Mesothelial cell of epicardium (in vitro differentiated cells): ENCODE measurements around the gene KRTAP20-4. TPM values are rescaled to one million over a fixed set of nuclear protein-coding genes. Genes with fewer than 3 reads are reported as not detected.

Source experiments
- DNase-seq, 2 experiments: peaks; one replicate each; pipeline ENCODE4 v3.0.0; 2021; ENCODE audit warnings: low spot score in 2 of 2; ENCODE audit not compliant: unreplicated experiment in 2 of 2
- H3K27ac Mint-ChIP-seq: 2 replicates; pipeline ENCODE4 v1.8.0; 2021; ENCODE audit warnings: mixed read lengths
- H3K27me3 Mint-ChIP-seq: 2 replicates; pipeline ENCODE4 v1.8.0; 2021; ENCODE audit warnings: low read depth, mixed read lengths
- H3K36me3 Mint-ChIP-seq: 2 replicates; pipeline ENCODE4 v1.8.0; 2021; ENCODE audit warnings: mixed read lengths
- H3K4me1 Mint-ChIP-seq: 2 replicates; pipeline ENCODE4 v1.8.0; 2021; ENCODE audit warnings: mixed read lengths
- H3K4me3 Mint-ChIP-seq: 2 replicates; pipeline ENCODE4 v1.8.0; 2021; ENCODE audit warnings: mild to moderate bottlenecking, moderate library complexity, mixed read lengths
- H3K9me3 Mint-ChIP-seq: 2 replicates; pipeline ENCODE4 v1.8.0; 2021; ENCODE audit warnings: mixed read lengths
- total RNA-seq: library from RNA; stranded (reverse); gene quantifications from 3 replicates; pipeline ENCODE4 v1.2.1, GENCODE V29; 2021
- TF ChIP-seq, protein P1 (sequence below): fragments of 200-600 bp; sonication (generic); IDR thresholded peaks from one replicate; pipeline ENCODE4 v1.5.0; 2021; ENCODE audit warnings: antibody characterized with exemption; ENCODE audit not compliant: unreplicated experiment

KRTAP20-4 gene
- total RNA-seq, 1 donor from 2014 or later = not detected

DNA sequence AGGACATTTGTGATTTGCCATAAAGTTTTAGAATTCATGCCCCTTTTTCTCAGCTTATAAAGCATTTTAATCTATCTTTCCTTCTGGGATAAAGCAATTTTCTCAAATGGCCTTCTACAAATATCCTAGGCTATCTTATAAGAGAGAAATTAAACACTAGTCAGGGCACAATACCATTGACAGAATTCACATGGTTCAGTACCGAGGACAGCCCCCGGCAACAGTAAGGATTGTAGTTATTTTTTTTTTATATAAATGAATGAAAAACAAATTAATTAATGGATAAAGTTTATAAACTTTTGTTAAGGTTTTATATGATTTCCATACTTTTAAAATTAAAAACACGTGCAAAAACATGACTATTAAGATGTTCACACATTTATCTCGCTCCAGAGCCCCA is 7.7 kb downstream of the KRTAP20-4 start:
- H3K27me3 Mint-ChIP-seq = no peaks in the 10 kb centered on the region
- no peaks in the 10 kb centered on the region for H3K4me1 Mint-ChIP-seq
- no peak for DNase-seq
- no peaks in the 10 kb centered on the region for H3K36me3 Mint-ChIP-seq
- H3K4me3 Mint-ChIP-seq = no peak overlapping the region
- TF ChIP-seq, protein P1, sequence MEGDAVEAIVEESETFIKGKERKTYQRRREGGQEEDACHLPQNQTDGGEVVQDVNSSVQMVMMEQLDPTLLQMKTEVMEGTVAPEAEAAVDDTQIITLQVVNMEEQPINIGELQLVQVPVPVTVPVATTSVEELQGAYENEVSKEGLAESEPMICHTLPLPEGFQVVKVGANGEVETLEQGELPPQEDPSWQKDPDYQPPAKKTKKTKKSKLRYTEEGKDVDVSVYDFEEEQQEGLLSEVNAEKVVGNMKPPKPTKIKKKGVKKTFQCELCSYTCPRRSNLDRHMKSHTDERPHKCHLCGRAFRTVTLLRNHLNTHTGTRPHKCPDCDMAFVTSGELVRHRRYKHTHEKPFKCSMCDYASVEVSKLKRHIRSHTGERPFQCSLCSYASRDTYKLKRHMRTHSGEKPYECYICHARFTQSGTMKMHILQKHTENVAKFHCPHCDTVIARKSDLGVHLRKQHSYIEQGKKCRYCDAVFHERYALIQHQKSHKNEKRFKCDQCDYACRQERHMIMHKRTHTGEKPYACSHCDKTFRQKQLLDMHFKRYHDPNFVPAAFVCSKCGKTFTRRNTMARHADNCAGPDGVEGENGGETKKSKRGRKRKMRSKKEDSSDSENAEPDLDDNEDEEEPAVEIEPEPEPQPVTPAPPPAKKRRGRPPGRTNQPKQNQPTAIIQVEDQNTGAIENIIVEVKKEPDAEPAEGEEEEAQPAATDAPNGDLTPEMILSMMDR = no peak
- peaks cover 61% of the 10 kb centered on the region for H3K9me3 Mint-ChIP-seq
- no peak overlapping the region for H3K27ac Mint-ChIP-seq

DNA sequence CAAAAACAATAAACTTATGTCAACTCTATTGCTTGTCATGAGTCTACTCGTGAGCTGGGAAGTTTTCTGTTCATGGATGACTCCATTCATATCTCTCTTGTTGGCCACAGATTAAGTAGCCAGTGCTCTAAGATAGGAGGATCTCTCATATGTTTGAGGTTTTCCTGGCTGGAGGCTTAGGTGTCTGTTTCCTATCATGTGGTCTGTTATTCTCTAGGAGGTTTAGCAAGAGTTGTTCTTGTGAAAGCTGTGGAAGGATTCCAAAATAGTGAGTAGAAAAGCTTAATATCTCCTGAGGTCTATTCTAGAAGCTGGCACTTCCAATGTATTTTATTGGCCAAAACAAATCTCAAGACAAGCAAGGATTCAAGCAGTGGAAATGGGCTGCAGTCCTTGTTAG is 8.8 kb downstream of the KRTAP20-4 start:
- H3K36me3 Mint-ChIP-seq = no peaks in the 10 kb centered on the region
- TF ChIP-seq, protein P1 = no peak

DNA sequence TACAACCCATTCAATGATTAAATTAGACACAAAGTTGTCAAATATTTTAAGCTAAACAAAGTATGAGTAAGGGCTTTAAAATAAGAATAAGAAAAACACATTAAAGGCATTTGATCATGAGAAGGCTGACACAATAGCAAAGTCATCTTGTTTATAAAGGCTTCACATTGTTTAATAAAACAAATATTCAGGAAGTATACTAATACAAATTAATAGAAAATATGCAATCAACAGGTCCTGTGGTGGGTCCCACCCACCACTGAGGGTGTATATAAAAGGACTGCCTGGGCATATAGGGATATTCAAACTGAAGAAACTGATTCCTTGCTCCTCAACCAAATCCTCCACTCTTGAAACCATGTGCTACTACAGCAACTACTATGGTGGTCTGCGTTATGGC is 14.5 kb downstream of the KRTAP20-4 start, which contains the start of gene KRTAP20-2:
KRTAP20-2 (plus strand) TSS at position 301 of the 400 bp plus-strand sequence; CDS start at position 359, 58 bp downstream.
- Mint-ChIP-seq H3K27ac (no peak within 1 kb of the TSS), H3K4me3 (no peak within 1 kb of the TSS), H3K4me1 (no peaks in the 10 kb centered on the region), H3K9me3 (peaks cover 52% of the 10 kb centered on the region), H3K36me3 (no peaks in the 10 kb centered on the region), H3K27me3 (no peaks in the 10 kb centered on the region)
- DNase-seq = no peak
- TF ChIP-seq, protein P1 = no peak

More for the DNA sequence above, 8.8 kb downstream of the KRTAP20-4 start:
- Mint-ChIP-seq H3K4me1 (no peaks in the 10 kb centered on the region), H3K9me3 (peaks cover 62% of the 10 kb centered on the region), H3K27me3 (no peaks in the 10 kb centered on the region), H3K4me3 (no peak overlapping the region), H3K27ac (no peak overlapping the region)
- no peak for DNase-seq

DNA sequence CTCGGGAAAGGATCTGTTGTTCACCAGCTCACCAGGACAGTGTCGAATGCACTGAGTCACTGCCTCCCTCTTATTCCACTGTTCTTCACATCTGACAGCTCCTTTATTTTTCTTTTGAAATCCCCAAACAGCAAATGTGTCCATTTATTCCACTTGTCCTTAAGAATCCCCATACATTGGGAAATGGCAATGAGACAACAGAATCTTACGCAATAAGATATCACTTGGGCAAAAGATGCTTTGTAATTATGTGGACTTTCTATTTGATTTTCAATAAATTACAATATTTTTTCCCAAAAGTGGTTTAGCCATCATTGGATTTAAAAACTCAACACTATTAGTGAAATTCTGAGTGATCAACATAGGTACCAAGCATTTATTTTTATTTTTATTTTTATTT is 18.3 kb downstream of the KRTAP20-4 start:
- Mint-ChIP-seq H3K4me3 (no peak overlapping the region), H3K27ac (no peak overlapping the region), H3K9me3 (peaks cover 52% of the 10 kb centered on the region), H3K36me3 (no peaks in the 10 kb centered on the region), H3K4me1 (no peaks in the 10 kb centered on the region), H3K27me3 (no peaks in the 10 kb centered on the region)
- DNase-seq = no peak
- TF ChIP-seq, protein P1 = no peak

DNA sequence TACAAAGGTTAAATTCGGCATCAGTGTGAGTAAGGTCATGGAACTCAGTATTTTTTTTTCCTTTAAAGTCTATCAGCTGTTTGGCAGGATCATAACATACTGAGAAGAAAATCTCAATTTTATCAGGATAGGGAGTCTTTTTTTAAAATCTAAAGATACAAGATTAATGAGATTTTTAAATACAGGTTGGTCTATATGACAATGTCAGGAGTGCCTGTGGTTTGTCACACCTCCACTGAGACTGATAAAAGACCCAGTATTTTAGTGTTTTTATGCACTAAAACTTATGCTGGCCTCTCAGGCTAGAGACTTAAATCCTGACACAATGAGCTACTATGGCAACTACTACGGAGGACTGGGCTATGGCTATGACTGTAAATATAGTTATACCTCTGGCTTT is 22.1 kb downstream of the KRTAP20-4 start, which contains the start of gene KRTAP20-3:
KRTAP20-3 (plus strand) TSS at position 301 of the 400 bp plus-strand sequence.
- H3K27ac Mint-ChIP-seq = no peak within 1 kb of the TSS
- H3K36me3 Mint-ChIP-seq = no peaks in the 10 kb centered on the region
- no peaks in the 10 kb centered on the region for H3K4me1 Mint-ChIP-seq
- H3K9me3 Mint-ChIP-seq = peaks cover 64% of the 10 kb centered on the region
- H3K27me3 Mint-ChIP-seq = no peaks in the 10 kb centered on the region
- no peak within 1 kb of the TSS for H3K4me3 Mint-ChIP-seq
- DNase-seq = no peak
- TF ChIP-seq, protein P1 = no peak

DNA sequence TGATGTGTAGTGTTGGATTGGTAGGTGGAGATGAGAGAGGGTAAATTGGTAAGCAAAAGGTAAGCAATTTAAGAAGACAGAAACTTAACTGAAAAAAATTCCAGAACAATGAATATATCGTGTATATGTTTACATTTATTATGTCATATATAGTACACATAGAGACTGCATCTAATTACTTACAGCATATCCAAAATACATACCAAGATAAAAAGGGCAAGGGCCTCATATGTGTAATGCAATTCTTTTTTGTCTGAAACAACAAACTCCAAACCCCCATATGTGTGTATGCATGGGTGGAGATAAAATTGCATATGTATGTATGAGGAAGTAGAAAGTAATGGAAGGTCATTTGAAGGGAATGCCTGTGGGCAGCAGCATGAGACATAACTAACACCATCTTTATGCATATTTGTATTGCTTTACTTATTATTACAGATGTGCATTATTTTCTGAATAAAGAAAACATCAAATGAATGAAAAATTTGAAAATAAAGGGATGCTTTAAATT is 26.5 kb downstream of the KRTAP20-4 start:
- Mint-ChIP-seq H3K9me3 (peaks cover 68% of the 10 kb centered on the region), H3K4me3 (no peak overlapping the region), H3K36me3 (no peaks in the 10 kb centered on the region), H3K27me3 (peaks cover 3% of the 10 kb centered on the region), H3K27ac (no peak overlapping the region), H3K4me1 (no peaks in the 10 kb centered on the region)
- TF ChIP-seq, protein P1 = no peak
- no peak for DNase-seq
